Measurements from ENCODE around the gene AKAP12.
A peak's percentile ranks its signal among the peaks of the same experiment; 100 is the strongest.

Gene AKAP12

GRCh38 chr6:151276112-151276740 lies 36.5 kb downstream of the AKAP12 start:
- peaks cover 31% of the 10 kb centered on the region for H3K27me3 Mint-ChIP-seq (ENCODE audit: low read depth)
- no peak for DNase-seq (ENCODE audit: low spot score)
- H3K4me1 Mint-ChIP-seq (ENCODE audit: low read depth), result peaks cover 3% of the 10 kb centered on the region
- no peaks in the 10 kb centered on the region for H3K9me3 Mint-ChIP-seq
- no peak overlapping the region for H3K27ac Mint-ChIP-seq
- no peaks in the 10 kb centered on the region for H3K36me3 Mint-ChIP-seq (ENCODE audit: low read depth)
- no peak overlapping the region for H3K4me3 Mint-ChIP-seq

- Mint-ChIP-seq H3K4me3 (no peak overlapping the region), H3K27me3 (ENCODE audit: low read depth) (peaks cover 44% of the 10 kb centered on the region), H3K36me3 (ENCODE audit: low read depth) (no peaks in the 10 kb centered on the region), H3K9me3 (no peaks in the 10 kb centered on the region), H3K4me1 (ENCODE audit: low read depth) (peaks cover 16% of the 10 kb centered on the region), H3K27ac (no peak overlapping the region)
- DNase-seq (ENCODE audit: low spot score), result no peak
These were observed 40.1 kb downstream of the AKAP12 start for GRCh38 chr6:151279891-151280290.

- Mint-ChIP-seq H3K27ac (no peak overlapping the region), H3K9me3 (no peaks in the 10 kb centered on the region), H3K4me1 (ENCODE audit: low read depth) (peaks cover 23% of the 10 kb centered on the region), H3K36me3 (ENCODE audit: low read depth) (no peaks in the 10 kb centered on the region), H3K27me3 (ENCODE audit: low read depth) (peaks cover 38% of the 10 kb centered on the region), H3K4me3 (no peak overlapping the region)
- no peak for DNase-seq (ENCODE audit: low spot score)
These were observed 41.1 kb downstream of the AKAP12 start for GRCh38 chr6:151280859-151281258.

- DNase-seq (ENCODE audit: low spot score), result no peak
- peaks cover 28% of the 10 kb centered on the region for H3K27me3 Mint-ChIP-seq (ENCODE audit: low read depth)
- H3K9me3 Mint-ChIP-seq, result no peaks in the 10 kb centered on the region
- H3K36me3 Mint-ChIP-seq (ENCODE audit: low read depth), result no peaks in the 10 kb centered on the region
- H3K4me1 Mint-ChIP-seq (ENCODE audit: low read depth), result peaks cover 34% of the 10 kb centered on the region
- H3K27ac Mint-ChIP-seq, result peak overlapping the region; percentile 85
- H3K4me3 Mint-ChIP-seq, result peak overlapping the region; percentile 75
These were observed 44.2 kb downstream of the AKAP12 start for GRCh38 chr6:151284012-151284411.

- H3K9me3 Mint-ChIP-seq, result no peaks in the 10 kb centered on the region
- peak overlapping the region; percentile 75 for H3K4me3 Mint-ChIP-seq
- H3K4me1 Mint-ChIP-seq (ENCODE audit: low read depth), result peaks cover 40% of the 10 kb centered on the region
- H3K27ac Mint-ChIP-seq, result peak overlapping the region; percentile 85
- peak; percentile 33 for DNase-seq (ENCODE audit: low spot score)
- peaks cover 25% of the 10 kb centered on the region for H3K27me3 Mint-ChIP-seq (ENCODE audit: low read depth)
- no peaks in the 10 kb centered on the region for H3K36me3 Mint-ChIP-seq (ENCODE audit: low read depth)
These were observed 44.8 kb downstream of the AKAP12 start for GRCh38 chr6:151284548-151285017.

- H3K27ac Mint-ChIP-seq, result peak overlapping the region; percentile 85
These were observed 45.4 kb downstream of the AKAP12 start for GRCh38 chr6:151285122-151285521.

GRCh38 chr6:151286214-151286613 lies 46.4 kb downstream of the AKAP12 start:
- Mint-ChIP-seq H3K36me3 (ENCODE audit: low read depth) (no peaks in the 10 kb centered on the region), H3K27me3 (ENCODE audit: low read depth) (peaks cover 28% of the 10 kb centered on the region), H3K4me3 (peak overlapping the region; percentile 58), H3K9me3 (no peaks in the 10 kb centered on the region), H3K27ac (peak overlapping the region; percentile 76), H3K4me1 (ENCODE audit: low read depth) (peaks cover 50% of the 10 kb centered on the region)
- DNase-seq (ENCODE audit: low spot score), result peak; percentile 20

More at GRCh38 chr6:151285122-151285521, 45.4 kb downstream of the AKAP12 start:
- H3K36me3 Mint-ChIP-seq (ENCODE audit: low read depth), result no peaks in the 10 kb centered on the region
- peaks cover 45% of the 10 kb centered on the region for H3K4me1 Mint-ChIP-seq (ENCODE audit: low read depth)
- H3K4me3 Mint-ChIP-seq, result peak overlapping the region; percentile 75
- no peaks in the 10 kb centered on the region for H3K9me3 Mint-ChIP-seq
- no peak for DNase-seq (ENCODE audit: low spot score)
- peaks cover 26% of the 10 kb centered on the region for H3K27me3 Mint-ChIP-seq (ENCODE audit: low read depth)

GRCh38 chr6:151288712-151289398 lies 49.1 kb downstream of the AKAP12 start:
- Mint-ChIP-seq H3K27ac (peak overlapping the region; percentile 58), H3K9me3 (no peaks in the 10 kb centered on the region), H3K27me3 (ENCODE audit: low read depth) (peaks cover 37% of the 10 kb centered on the region), H3K4me3 (peak overlapping the region; percentile 58), H3K36me3 (ENCODE audit: low read depth) (no peaks in the 10 kb centered on the region), H3K4me1 (ENCODE audit: low read depth) (peaks cover 51% of the 10 kb centered on the region)
- peak; percentile 20 for DNase-seq (ENCODE audit: low spot score)

GRCh38 chr6:151289399-151290007 lies 49.7 kb downstream of the AKAP12 start:
- peak overlapping the region; percentile 58 for H3K4me3 Mint-ChIP-seq
- H3K27ac Mint-ChIP-seq, result peak overlapping the region; percentile 58
- H3K27me3 Mint-ChIP-seq (ENCODE audit: low read depth), result peaks cover 40% of the 10 kb centered on the region
- DNase-seq (ENCODE audit: low spot score), result peak; percentile 49
- no peaks in the 10 kb centered on the region for H3K9me3 Mint-ChIP-seq
- peaks cover 2% of the 10 kb centered on the region for H3K36me3 Mint-ChIP-seq (ENCODE audit: low read depth)
- H3K4me1 Mint-ChIP-seq (ENCODE audit: low read depth), result peaks cover 47% of the 10 kb centered on the region

GRCh38 chr6:151290877-151291721 lies 51.3 kb downstream of the AKAP12 start:
- H3K9me3 Mint-ChIP-seq, result no peaks in the 10 kb centered on the region
- peak overlapping the region; percentile 39 for H3K27ac Mint-ChIP-seq
- H3K36me3 Mint-ChIP-seq (ENCODE audit: low read depth), result peaks cover 2% of the 10 kb centered on the region
- peak overlapping the region; percentile 41 for H3K4me3 Mint-ChIP-seq
- H3K27me3 Mint-ChIP-seq (ENCODE audit: low read depth), result peaks cover 51% of the 10 kb centered on the region
- H3K4me1 Mint-ChIP-seq (ENCODE audit: low read depth), result peaks cover 36% of the 10 kb centered on the region
- no peak for DNase-seq (ENCODE audit: low spot score)

- DNase-seq (ENCODE audit: low spot score), result no peak
- Mint-ChIP-seq H3K9me3 (no peaks in the 10 kb centered on the region), H3K27me3 (ENCODE audit: low read depth) (peaks cover 55% of the 10 kb centered on the region), H3K27ac (no peak overlapping the region), H3K36me3 (ENCODE audit: low read depth) (peaks cover 2% of the 10 kb centered on the region), H3K4me3 (no peak overlapping the region), H3K4me1 (ENCODE audit: low read depth) (peaks cover 32% of the 10 kb centered on the region)
These were observed 51.9 kb downstream of the AKAP12 start for GRCh38 chr6:151291722-151292059.

- Mint-ChIP-seq H3K4me3 (no peak overlapping the region), H3K9me3 (no peaks in the 10 kb centered on the region), H3K4me1 (ENCODE audit: low read depth) (peaks cover 29% of the 10 kb centered on the region), H3K36me3 (ENCODE audit: low read depth) (peaks cover 2% of the 10 kb centered on the region), H3K27ac (no peak overlapping the region), H3K27me3 (ENCODE audit: low read depth) (peaks cover 62% of the 10 kb centered on the region)
- DNase-seq (ENCODE audit: low spot score), result no peak
These were observed 53.4 kb downstream of the AKAP12 start for GRCh38 chr6:151292974-151293687.

- Mint-ChIP-seq H3K4me1 (ENCODE audit: low read depth) (peaks cover 29% of the 10 kb centered on the region), H3K27me3 (ENCODE audit: low read depth) (peaks cover 62% of the 10 kb centered on the region), H3K4me3 (no peak overlapping the region), H3K27ac (no peak overlapping the region), H3K9me3 (no peaks in the 10 kb centered on the region), H3K36me3 (ENCODE audit: low read depth) (peaks cover 2% of the 10 kb centered on the region)
- DNase-seq (ENCODE audit: low spot score), result no peak
These were observed 53.9 kb downstream of the AKAP12 start for GRCh38 chr6:151293688-151294016.
